Measurements from ENCODE around the gene TAF1B.

TAF1B gene

DNA sequence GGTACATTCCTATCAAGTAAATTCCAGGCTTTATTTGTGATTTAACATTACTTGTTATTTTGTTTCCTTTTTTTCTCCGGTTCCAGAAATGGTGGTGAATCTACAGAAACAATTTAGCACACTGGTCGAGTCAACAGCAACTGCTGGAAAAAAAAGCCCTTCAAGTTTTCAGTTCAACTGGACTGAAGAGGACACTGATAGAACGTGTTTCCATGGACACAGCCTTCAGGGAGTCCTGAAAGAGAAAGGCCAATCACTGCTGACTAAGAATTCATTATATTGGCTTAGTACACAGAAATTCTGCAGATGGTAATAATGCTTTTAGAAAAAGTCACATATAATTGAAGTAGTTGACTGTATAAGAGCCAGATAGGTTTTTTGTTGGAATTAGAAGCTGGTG is 76.2 kb downstream of the TAF1B start:
- TF ChIP-seq CEBPB (IDR thresholded peaks at IDR 0.05) (no peak), NFIC (IDR thresholded peaks at IDR 0.05) (no peak), FOXM1 (IDR thresholded peaks at IDR 0.05; ENCODE audit: borderline replicate concordance, low read depth) (no peak), TAF1 (IDR thresholded peaks at IDR 0.05; ENCODE audit: low read depth) (no peak), REST (IDR thresholded peaks at IDR 0.05; ENCODE audit: low read depth) (no peak), YY1 (IDR thresholded peaks at IDR 0.05; ENCODE audit: low read depth) (no peak), CREB1 (IDR thresholded peaks at IDR 0.05; ENCODE audit: low read depth) (no peak), EGR1 (IDR thresholded peaks at IDR 0.05) (no peak), RAD21 (IDR thresholded peaks at IDR 0.05; ENCODE audit: low read depth) (no peak), ZBTB7A (IDR thresholded peaks at IDR 0.05; ENCODE audit: low read depth) (no peak), TEAD4 (IDR thresholded peaks at IDR 0.05) (no peak), EP300 (IDR thresholded peaks at IDR 0.05; ENCODE audit: borderline replicate concordance) (no peak), TCF12 (IDR thresholded peaks at IDR 0.05; ENCODE audit: low read depth) (no peak)
- TF ChIP-seq, protein P1, sequence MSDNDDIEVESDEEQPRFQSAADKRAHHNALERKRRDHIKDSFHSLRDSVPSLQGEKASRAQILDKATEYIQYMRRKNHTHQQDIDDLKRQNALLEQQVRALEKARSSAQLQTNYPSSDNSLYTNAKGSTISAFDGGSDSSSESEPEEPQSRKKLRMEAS (IDR thresholded peaks at IDR 0.05) = no peak
- TF ChIP-seq, protein P2, sequence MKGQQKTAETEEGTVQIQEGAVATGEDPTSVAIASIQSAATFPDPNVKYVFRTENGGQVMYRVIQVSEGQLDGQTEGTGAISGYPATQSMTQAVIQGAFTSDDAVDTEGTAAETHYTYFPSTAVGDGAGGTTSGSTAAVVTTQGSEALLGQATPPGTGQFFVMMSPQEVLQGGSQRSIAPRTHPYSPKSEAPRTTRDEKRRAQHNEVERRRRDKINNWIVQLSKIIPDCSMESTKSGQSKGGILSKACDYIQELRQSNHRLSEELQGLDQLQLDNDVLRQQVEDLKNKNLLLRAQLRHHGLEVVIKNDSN (IDR thresholded peaks at IDR 0.05) = no peak

GRCh38 chr2:9937258-9937657 is 94.0 kb downstream of the TAF1B start:
- TF ChIP-seq NFIC (IDR thresholded peaks at IDR 0.05) = no peak
- TF ChIP-seq FOXM1 (IDR thresholded peaks at IDR 0.05; ENCODE audit: borderline replicate concordance, low read depth) = no peak
- TF ChIP-seq, protein P1 (IDR thresholded peaks at IDR 0.05) = no peak
- TF ChIP-seq ZBTB7A (IDR thresholded peaks at IDR 0.05; ENCODE audit: low read depth) = no peak
- no peak for TF ChIP-seq TAF1 (IDR thresholded peaks at IDR 0.05; ENCODE audit: low read depth)
- TF ChIP-seq CEBPB (IDR thresholded peaks at IDR 0.05) = no peak
- TF ChIP-seq REST (IDR thresholded peaks at IDR 0.05; ENCODE audit: low read depth) = no peak
- no peak for TF ChIP-seq YY1 (IDR thresholded peaks at IDR 0.05; ENCODE audit: low read depth)
- TF ChIP-seq TCF12 (IDR thresholded peaks at IDR 0.05; ENCODE audit: low read depth) = no peak
- no peak for TF ChIP-seq TEAD4 (IDR thresholded peaks at IDR 0.05)
- no peak for TF ChIP-seq RAD21 (IDR thresholded peaks at IDR 0.05; ENCODE audit: low read depth)
- TF ChIP-seq, protein P2 (IDR thresholded peaks at IDR 0.05) = no peak
- TF ChIP-seq EP300 (IDR thresholded peaks at IDR 0.05; ENCODE audit: borderline replicate concordance) = no peak

DNA sequence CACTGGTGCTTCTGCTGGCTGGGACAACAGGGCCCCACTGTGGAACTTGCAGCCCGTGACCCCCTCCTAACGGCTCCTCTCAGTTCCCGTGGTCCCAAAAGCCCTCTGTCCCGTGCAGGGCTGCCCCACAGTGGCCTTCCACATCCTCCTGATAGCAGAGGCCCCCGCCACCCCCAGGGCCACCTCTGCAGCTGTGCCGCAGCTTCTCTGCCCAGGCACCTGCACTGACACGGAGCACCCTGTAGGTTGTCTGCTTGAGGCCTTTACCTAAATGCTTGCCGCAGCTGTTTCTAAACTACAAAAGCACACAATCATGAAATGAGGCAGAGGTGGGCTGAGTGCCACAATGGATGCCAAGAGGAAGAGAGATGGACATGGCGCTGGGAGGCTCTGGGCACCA is 94.7 kb downstream of the TAF1B start:
- TF ChIP-seq, protein P1 (IDR thresholded peaks at IDR 0.05) = no peak
- no peak for TF ChIP-seq TCF12 (IDR thresholded peaks at IDR 0.05; ENCODE audit: low read depth)
- no peak for TF ChIP-seq TEAD4 (IDR thresholded peaks at IDR 0.05)
- TF ChIP-seq CREB1 (IDR thresholded peaks at IDR 0.05; ENCODE audit: low read depth) = no peak
- TF ChIP-seq REST (IDR thresholded peaks at IDR 0.05; ENCODE audit: low read depth) = no peak
- TF ChIP-seq YY1 (IDR thresholded peaks at IDR 0.05; ENCODE audit: low read depth) = no peak
- TF ChIP-seq TAF1 (IDR thresholded peaks at IDR 0.05; ENCODE audit: low read depth) = no peak
- TF ChIP-seq EP300 (IDR thresholded peaks at IDR 0.05; ENCODE audit: borderline replicate concordance) = no peak
- no peak for TF ChIP-seq CEBPB (IDR thresholded peaks at IDR 0.05)
- TF ChIP-seq ZBTB7A (IDR thresholded peaks at IDR 0.05; ENCODE audit: low read depth) = no peak
- no peak for TF ChIP-seq RAD21 (IDR thresholded peaks at IDR 0.05; ENCODE audit: low read depth)

Measured in Ishikawa (cell line).